Nephron (organoid): ENCODE data around the gene TTLL5.

Source experiments
- H3K27ac Mint-ChIP-seq, 3 experiments: 2 replicates each; pipeline ENCODE4 v1.8.0; 2020; ENCODE audit warnings: mixed read lengths in 3 of 3, mild to moderate bottlenecking in 2 of 3, moderate library complexity in 1 of 3
- H3K27me3 Mint-ChIP-seq: 2 replicates; pipeline ENCODE4 v1.8.0; 2021; ENCODE audit warnings: low read depth, mild to moderate bottlenecking, moderate library complexity, mixed read lengths
- H3K36me3 Mint-ChIP-seq: 2 replicates; pipeline ENCODE4 v1.8.0; 2020; ENCODE audit warnings: low read depth, mixed read lengths
- H3K4me1 Mint-ChIP-seq: 2 replicates; pipeline ENCODE4 v1.8.0; 2020; ENCODE audit warnings: mixed read lengths
- H3K4me3 Mint-ChIP-seq, 3 experiments: 2 replicates each; pipeline ENCODE4 v1.8.0; 2020; ENCODE audit warnings: mild to moderate bottlenecking in 3 of 3, mixed read lengths in 3 of 3, moderate library complexity in 2 of 3
- H3K9me3 Mint-ChIP-seq: 2 replicates; pipeline ENCODE4 v1.8.0; 2020; ENCODE audit warnings: mixed read lengths
- CTCF ChIP-seq, 3 experiments: fragments of 200-600 bp; sonication (generic); IDR thresholded peaks; one replicate each; pipeline ENCODE4 v1.5.0; 2021; ENCODE audit warnings: antibody characterized with exemption in 3 of 3; ENCODE audit not compliant: unreplicated experiment in 3 of 3

The TTLL5 gene

GRCh38 chr14:75807667-75808360, 146.8 kb downstream of the TTLL5 start:
- Mint-ChIP-seq H3K4me3 (no peak overlapping the region), H3K36me3 (peaks cover 12% of the 10 kb centered on the region), H3K4me1 (peaks cover 52% of the 10 kb centered on the region), H3K27me3 (no peaks in the 10 kb centered on the region), H3K27ac (no peak overlapping the region), H3K9me3 (no peaks in the 10 kb centered on the region)
- TF ChIP-seq CTCF (IDR thresholded peaks at IDR 0.05; ENCODE audit: unreplicated experiment in 3 of 3): no peak

GRCh38 chr14:75811136-75811829, 150.2 kb downstream of the TTLL5 start:
- Mint-ChIP-seq H3K27ac (peak overlapping the region; percentile 57 to 66 (median 58)), H3K27me3 (no peaks in the 10 kb centered on the region), H3K36me3 (peaks cover 10% of the 10 kb centered on the region), H3K9me3 (no peaks in the 10 kb centered on the region), H3K4me3 (no peak overlapping the region), H3K4me1 (peaks cover 21% of the 10 kb centered on the region)
- no peak for TF ChIP-seq CTCF (IDR thresholded peaks at IDR 0.05; ENCODE audit: unreplicated experiment in 3 of 3)

- H3K27me3 Mint-ChIP-seq: no peaks in the 10 kb centered on the region
- peaks cover 7% of the 10 kb centered on the region for H3K36me3 Mint-ChIP-seq
- TF ChIP-seq CTCF (IDR thresholded peaks at IDR 0.05; ENCODE audit: unreplicated experiment in 3 of 3): no peak
- H3K4me1 Mint-ChIP-seq: peaks cover 22% of the 10 kb centered on the region
- peak overlapping the region; percentile 31 to 66 (median 57) for H3K27ac Mint-ChIP-seq
- no peaks in the 10 kb centered on the region for H3K9me3 Mint-ChIP-seq
- no peak overlapping the region for H3K4me3 Mint-ChIP-seq
These were observed 150.9 kb downstream of the TTLL5 start for GRCh38 chr14:75811872-75812499.

GRCh38 chr14:75812622-75813021, 151.6 kb downstream of the TTLL5 start:
- peaks cover 12% of the 10 kb centered on the region for H3K36me3 Mint-ChIP-seq
- no peaks in the 10 kb centered on the region for H3K27me3 Mint-ChIP-seq
- no peaks in the 10 kb centered on the region for H3K9me3 Mint-ChIP-seq
- TF ChIP-seq CTCF (IDR thresholded peaks at IDR 0.05; ENCODE audit: unreplicated experiment in 3 of 3): no peak
- H3K4me1 Mint-ChIP-seq: peaks cover 22% of the 10 kb centered on the region
- H3K27ac Mint-ChIP-seq: peak overlapping the region in 2 of 3 experiments; percentile 57 to 66
- H3K4me3 Mint-ChIP-seq: no peak overlapping the region

GRCh38 chr14:75820761-75821160, 159.7 kb downstream of the TTLL5 start:
- Mint-ChIP-seq H3K9me3 (no peaks in the 10 kb centered on the region), H3K36me3 (peaks cover 22% of the 10 kb centered on the region), H3K4me1 (peaks cover 56% of the 10 kb centered on the region), H3K27ac (peak overlapping the region in 2 of 3 experiments; percentile 97 to 99), H3K4me3 (no peak overlapping the region), H3K27me3 (no peaks in the 10 kb centered on the region)
- TF ChIP-seq CTCF (IDR thresholded peaks at IDR 0.05; ENCODE audit: unreplicated experiment in 3 of 3): no peak
